Stimulated activated CD4-positive, alpha-beta T cell treated with anti-CD3 and anti-CD28 coated beads, Interleukin-4, amount 100 ng/mL, for 48 hours (primary cell): ENCODE data around the gene KMT2D.

Experiments used
- DNase-seq, 2 donors: peaks; one replicate each; pipeline ENCODE4 v3.0.0-alpha.2; 2020; ENCODE audit warnings: low read depth in 2 of 2

Gene KMT2D

GRCh38 chr12:49036029-49036428 is 24.6 kb downstream of the KMT2D start:
- no peak for DNase-seq

GRCh38 chr12:49034286-49034622 is 26.3 kb downstream of the KMT2D start:
- DNase-seq: no peak

- no peak for DNase-seq
Observed at GRCh38 chr12:49033611-49034285, 26.8 kb downstream of the KMT2D start.

- no peak for DNase-seq
Observed at GRCh38 chr12:49032679-49033447, 27.7 kb downstream of the KMT2D start.

- DNase-seq: no peak
Observed at GRCh38 chr12:49032276-49032675, 28.3 kb downstream of the KMT2D start.

GRCh38 chr12:49031573-49032161 is 28.9 kb downstream of the KMT2D start:
- no peak for DNase-seq

GRCh38 chr12:49030714-49031572 is 29.7 kb downstream of the KMT2D start:
- no peak for DNase-seq

GRCh38 chr12:49030119-49030518 is 30.5 kb downstream of the KMT2D start:
- no peak for DNase-seq

- no peak for DNase-seq
Observed at GRCh38 chr12:49028666-49029275, 31.8 kb downstream of the KMT2D start.

GRCh38 chr12:49027846-49028555 is 32.6 kb downstream of the KMT2D start:
- no peak for DNase-seq

- no peak for DNase-seq
Observed at GRCh38 chr12:49026678-49027480, 33.7 kb downstream of the KMT2D start.

- no peak for DNase-seq
Observed at GRCh38 chr12:49026101-49026500, 34.5 kb downstream of the KMT2D start.

GRCh38 chr12:49025463-49025862 is 35.1 kb downstream of the KMT2D start:
- no peak for DNase-seq

- no peak for DNase-seq
Observed at GRCh38 chr12:49024543-49024942, 36.1 kb downstream of the KMT2D start.

- no peak for DNase-seq
Observed at GRCh38 chr12:49023812-49024211, 36.8 kb downstream of the KMT2D start.

GRCh38 chr12:49022558-49023178 is 37.9 kb downstream of the KMT2D start:
- no peak for DNase-seq

GRCh38 chr12:49021292-49021915 is 39.2 kb downstream of the KMT2D start:
- DNase-seq: no peak

- no peak for DNase-seq
Observed at GRCh38 chr12:49020441-49020840, 40.2 kb downstream of the KMT2D start.
